Peyer's patch (tissue), 4 donors: Measurements from ENCODE around the gene RELT. TPM values are rescaled to one million over a fixed set of nuclear protein-coding genes. Genes with fewer than 3 reads are reported as not detected.

Experiments used
- DNase-seq, 3 donors: peaks; one replicate each; pipeline ENCODE4 v3.0.0-alpha.2; 2017 to 2019
- H3K27ac ChIP-seq, 4 donors: fragments of 200-600 bp; sonication (generic); one replicate each; pipeline ENCODE4 v1.5.1; 2016 to 2019
- H3K27me3 ChIP-seq, 2 donors: fragments of 200-600 bp; sonication (generic); one replicate each; pipeline ENCODE4 v1.5.1; 2019
- H3K36me3 ChIP-seq, 3 donors: fragments of 200-600 bp; sonication (generic); one replicate each; pipeline ENCODE4 v1.5.1; 2016 to 2019
- H3K4me1 ChIP-seq, 4 donors: fragments of 200-600 bp; sonication (generic); one replicate each; pipeline ENCODE4 v1.5.1; 2016 to 2019
- H3K4me3 ChIP-seq, 4 donors: fragments of 200-600 bp; sonication (generic); 1 replicate in 3 of 4; 2 replicates in 1 of 4; pipeline ENCODE4 v1.5.1; 2016 to 2019; ENCODE audit warnings: mild to moderate bottlenecking in 1 of 4
- H3K9me3 ChIP-seq, 4 donors: fragments of 200-600 bp; sonication (generic); one replicate each; pipeline ENCODE4 v1.5.1; 2016 to 2019; ENCODE audit warnings: mild to moderate bottlenecking in 1 of 4
- CTCF ChIP-seq, 6 experiments: fragments of 450-650 bp in 4 of 6; fragments of 200-600 bp in 2 of 6; sonication (generic) in 1 of 6; IDR thresholded peaks; one replicate each; pipeline ENCODE4 v1.5.1; 2017 to 2019; ENCODE audit warnings: antibody characterized with exemption in 6 of 6, mild to moderate bottlenecking in 3 of 6, moderate library complexity in 1 of 6
- POLR2A ChIP-seq, 2 donors: fragments of 450-650 bp; IDR thresholded peaks; one replicate each; pipeline ENCODE4 v1.5.1; 2017; ENCODE audit warnings: antibody characterized with exemption in 2 of 2, mild to moderate bottlenecking in 2 of 2, moderate library complexity in 2 of 2
- total RNA-seq, 4 donors: library from RNA; depleted of rRNA; stranded (reverse); fragments of >200 nt; gene quantifications; one replicate each; pipeline ENCODE4 v1.1.0, GENCODE V29; 2016

RELT gene
- total RNA-seq, 4 donors from 2014 or later = 1.2 to 19.0 (median 4.7) TPM

GRCh38 chr11:73349633-73350032 is 26.6 kb upstream of the RELT start:
- H3K4me1 ChIP-seq = no peaks in the 10 kb centered on the region
- H3K9me3 ChIP-seq = no peaks in the 10 kb centered on the region
- H3K27me3 ChIP-seq = no peaks in the 10 kb centered on the region
- H3K4me3 ChIP-seq = no peak overlapping the region
- DNase-seq = no peak
- no peak overlapping the region for H3K27ac ChIP-seq
- H3K36me3 ChIP-seq = no peaks in the 10 kb centered on the region
- TF ChIP-seq POLR2A (IDR thresholded peaks at IDR 0.05) = no peak
- TF ChIP-seq CTCF (IDR thresholded peaks at IDR 0.05) = no peak

GRCh38 chr11:73350908-73351636 is 25.1 kb upstream of the RELT start:
- DNase-seq = peak in 2 of 3 donors; percentile 60 to 78
- H3K4me1 ChIP-seq = no peaks in the 10 kb centered on the region
- peak; percentile 87 to 98 (median 94) for TF ChIP-seq CTCF (IDR thresholded peaks at IDR 0.05)
- TF ChIP-seq POLR2A (IDR thresholded peaks at IDR 0.05) = no peak
- no peaks in the 10 kb centered on the region for H3K27me3 ChIP-seq
- no peaks in the 10 kb centered on the region for H3K36me3 ChIP-seq
- no peak overlapping the region for H3K4me3 ChIP-seq
- H3K27ac ChIP-seq = no peak overlapping the region
- H3K9me3 ChIP-seq = no peaks in the 10 kb centered on the region

- peaks cover 0 to 7% (median 0%) of the 10 kb centered on the region in 3 donors for H3K36me3 ChIP-seq
- no peaks in the 10 kb centered on the region for H3K27me3 ChIP-seq
- DNase-seq = no peak
- no peak overlapping the region for H3K27ac ChIP-seq
- H3K4me1 ChIP-seq = no peaks in the 10 kb centered on the region
- no peak overlapping the region for H3K4me3 ChIP-seq
- H3K9me3 ChIP-seq = no peaks in the 10 kb centered on the region
- TF ChIP-seq POLR2A (IDR thresholded peaks at IDR 0.05) (no peak), CTCF (IDR thresholded peaks at IDR 0.05) (no peak)
These were observed 22.8 kb upstream of the RELT start for GRCh38 chr11:73353422-73353821.

GRCh38 chr11:73355109-73355508 is 21.1 kb upstream of the RELT start:
- Histone ChIP-seq H3K36me3 (peaks cover 0 to 13% (median 0%) of the 10 kb centered on the region in 3 donors), H3K27ac (no peak overlapping the region)

GRCh38 chr11:73356979-73357860 is 19.0 kb upstream of the RELT start:
- DNase-seq = no peak
- Histone ChIP-seq H3K36me3 (peaks cover 0 to 26% (median 0%) of the 10 kb centered on the region in 3 donors), H3K27ac (no peak overlapping the region), H3K27me3 (no peaks in the 10 kb centered on the region), H3K4me3 (no peak overlapping the region), H3K4me1 (no peaks in the 10 kb centered on the region), H3K9me3 (no peaks in the 10 kb centered on the region)
- TF ChIP-seq POLR2A (IDR thresholded peaks at IDR 0.05) (no peak), CTCF (IDR thresholded peaks at IDR 0.05) (no peak)

More at GRCh38 chr11:73355109-73355508, 21.1 kb upstream of the RELT start:
- H3K4me1 ChIP-seq = no peaks in the 10 kb centered on the region
- no peak for TF ChIP-seq POLR2A (IDR thresholded peaks at IDR 0.05)
- no peak for TF ChIP-seq CTCF (IDR thresholded peaks at IDR 0.05)
- no peak for DNase-seq
- no peaks in the 10 kb centered on the region for H3K27me3 ChIP-seq
- H3K9me3 ChIP-seq = no peaks in the 10 kb centered on the region
- H3K4me3 ChIP-seq = no peak overlapping the region
